Activated CD8-positive, alpha-beta memory T cell treated with anti-CD3 and anti-CD28 coated beads for 4 hours (primary cell): ENCODE data around the gene YTHDC2.

Experiments
- DNase-seq, 2 donors: peaks; one replicate each; pipeline ENCODE4 v3.0.0-alpha.2; 2020; ENCODE audit warnings: low read depth in 2 of 2

YTHDC2 gene

GRCh38 chr5:113519412-113519811 lies 5.9 kb downstream of the YTHDC2 start:
- no peak for DNase-seq

GRCh38 chr5:113520429-113520828 lies 6.9 kb downstream of the YTHDC2 start:
- DNase-seq = no peak

- DNase-seq = no peak
Measured at GRCh38 chr5:113520899-113521298, 7.4 kb downstream of the YTHDC2 start.

- DNase-seq = no peak
Measured at GRCh38 chr5:113523168-113523567, 9.7 kb downstream of the YTHDC2 start.

GRCh38 chr5:113524927-113525326 lies 11.4 kb downstream of the YTHDC2 start:
- DNase-seq = no peak

- no peak for DNase-seq
Measured at GRCh38 chr5:113526421-113526820, 12.9 kb downstream of the YTHDC2 start.

GRCh38 chr5:113527746-113528145 lies 14.3 kb downstream of the YTHDC2 start:
- DNase-seq = no peak

- DNase-seq = no peak
Measured at GRCh38 chr5:113531481-113532159, 18.1 kb downstream of the YTHDC2 start.

GRCh38 chr5:113538313-113538712 lies 24.8 kb downstream of the YTHDC2 start:
- DNase-seq = no peak

GRCh38 chr5:113546703-113547183 lies 33.2 kb downstream of the YTHDC2 start:
- DNase-seq = no peak

GRCh38 chr5:113548396-113548795 lies 34.9 kb downstream of the YTHDC2 start:
- no peak for DNase-seq

- no peak for DNase-seq
Measured at GRCh38 chr5:113552137-113552536, 38.6 kb downstream of the YTHDC2 start.

GRCh38 chr5:113552620-113553019 lies 39.1 kb downstream of the YTHDC2 start:
- DNase-seq = no peak

GRCh38 chr5:113562828-113563400 lies 49.4 kb downstream of the YTHDC2 start:
- DNase-seq = no peak

- no peak for DNase-seq
Measured at GRCh38 chr5:113569396-113569795, 55.9 kb downstream of the YTHDC2 start.

- no peak for DNase-seq
Measured at GRCh38 chr5:113572716-113573115, 59.2 kb downstream of the YTHDC2 start.

- DNase-seq = no peak
Measured at GRCh38 chr5:113574417-113574816, 60.9 kb downstream of the YTHDC2 start.

- DNase-seq = no peak
Measured at GRCh38 chr5:113575074-113575473, 61.6 kb downstream of the YTHDC2 start.

GRCh38 chr5:113578091-113578490 lies 64.6 kb downstream of the YTHDC2 start:
- DNase-seq = no peak

- no peak for DNase-seq
Measured at GRCh38 chr5:113581388-113581787, 67.9 kb downstream of the YTHDC2 start.

- no peak for DNase-seq
Measured at GRCh38 chr5:113598150-113598549, 84.7 kb downstream of the YTHDC2 start.

GRCh38 chr5:113598926-113599325 lies 85.4 kb downstream of the YTHDC2 start:
- DNase-seq = no peak

GRCh38 chr5:113600255-113600905 lies 86.9 kb downstream of the YTHDC2 start:
- DNase-seq = no peak
